Middle frontal gyrus (tissue), 1 donor: ENCODE results near the gene GSE1.

Experiments
- DNase-seq: peaks from one replicate; pipeline ENCODE4 v3.0.0-alpha.2; 2015; ENCODE audit warnings: low spot score; ENCODE audit errors: extremely low spot score

GSE1 gene

GRCh38 chr16:85631802-85632393 lies 18.8 kb downstream of the GSE1 start:
- DNase-seq = no peak

- no peak for DNase-seq
Observed at GRCh38 chr16:85632709-85633437, 19.8 kb downstream of the GSE1 start.

GRCh38 chr16:85633438-85633743 lies 20.3 kb downstream of the GSE1 start:
- no peak for DNase-seq

GRCh38 chr16:85633888-85634287 lies 20.8 kb downstream of the GSE1 start:
- DNase-seq = no peak

- DNase-seq = no peak
Observed at GRCh38 chr16:85634747-85635544, 21.8 kb downstream of the GSE1 start.

- DNase-seq = no peak
Observed at GRCh38 chr16:85635545-85636140, 22.5 kb downstream of the GSE1 start.

- no peak for DNase-seq
Observed at GRCh38 chr16:85636234-85636812, 23.2 kb downstream of the GSE1 start.

GRCh38 chr16:85637061-85637807 lies 24.1 kb downstream of the GSE1 start:
- no peak for DNase-seq

GRCh38 chr16:85637808-85638647 lies 24.9 kb downstream of the GSE1 start:
- DNase-seq = no peak

GRCh38 chr16:85638695-85639409 lies 25.7 kb downstream of the GSE1 start:
- no peak for DNase-seq

- DNase-seq = peak; percentile 49
Observed at GRCh38 chr16:85639529-85640253, 26.6 kb downstream of the GSE1 start.

- no peak for DNase-seq
Observed at GRCh38 chr16:85640254-85640558, 27.1 kb downstream of the GSE1 start.

GRCh38 chr16:85640585-85640984 lies 27.5 kb downstream of the GSE1 start:
- no peak for DNase-seq

GRCh38 chr16:85641305-85641704 lies 28.2 kb downstream of the GSE1 start:
- DNase-seq = no peak

- no peak for DNase-seq
Observed at GRCh38 chr16:85641776-85642176, 28.7 kb downstream of the GSE1 start.

GRCh38 chr16:85642762-85643358 lies 29.7 kb downstream of the GSE1 start:
- DNase-seq = no peak

GRCh38 chr16:85643631-85644030 lies 30.5 kb downstream of the GSE1 start:
- no peak for DNase-seq

- no peak for DNase-seq
Observed at GRCh38 chr16:85644093-85644712, 31.1 kb downstream of the GSE1 start.
